ENCODE results near the gene PTPRE.

The PTPRE gene

DNA sequence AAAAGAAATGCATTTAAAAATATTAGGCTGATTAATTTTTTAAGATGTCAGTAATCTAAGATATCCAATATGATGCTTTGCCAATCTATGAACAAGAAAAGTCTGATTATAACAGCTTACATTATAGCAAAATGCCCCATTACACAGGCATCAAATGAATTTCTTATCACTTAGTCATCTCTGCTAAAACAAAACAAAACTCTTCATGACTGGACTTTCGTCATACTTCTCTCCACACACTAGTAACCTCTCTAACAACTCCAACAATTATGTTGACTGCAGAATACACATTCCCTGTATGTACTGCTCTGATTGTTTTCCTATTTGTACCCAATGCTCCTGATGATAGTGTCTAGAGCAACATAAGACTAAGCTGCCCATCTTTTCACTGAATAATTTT lies 223.1 kb downstream of the PTPRE start:
- TF ChIP-seq GATA2 (IDR thresholded peaks at IDR 0.05; ENCODE audit: low read depth, low read length), result no peak
- TF ChIP-seq GATA3 (IDR thresholded peaks at IDR 0.05; ENCODE audit: low read depth, low read length), result no peak

Data from SH-SY5Y (cell line).